ENCODE measurements around the gene ACTA2. TPM values are rescaled to one million over a fixed set of nuclear protein-coding genes. Genes with fewer than 3 reads are reported as not detected.

Gene ACTA2
- total RNA-seq, 1 donor from 2014 or later, result 9.0 TPM

DNA sequence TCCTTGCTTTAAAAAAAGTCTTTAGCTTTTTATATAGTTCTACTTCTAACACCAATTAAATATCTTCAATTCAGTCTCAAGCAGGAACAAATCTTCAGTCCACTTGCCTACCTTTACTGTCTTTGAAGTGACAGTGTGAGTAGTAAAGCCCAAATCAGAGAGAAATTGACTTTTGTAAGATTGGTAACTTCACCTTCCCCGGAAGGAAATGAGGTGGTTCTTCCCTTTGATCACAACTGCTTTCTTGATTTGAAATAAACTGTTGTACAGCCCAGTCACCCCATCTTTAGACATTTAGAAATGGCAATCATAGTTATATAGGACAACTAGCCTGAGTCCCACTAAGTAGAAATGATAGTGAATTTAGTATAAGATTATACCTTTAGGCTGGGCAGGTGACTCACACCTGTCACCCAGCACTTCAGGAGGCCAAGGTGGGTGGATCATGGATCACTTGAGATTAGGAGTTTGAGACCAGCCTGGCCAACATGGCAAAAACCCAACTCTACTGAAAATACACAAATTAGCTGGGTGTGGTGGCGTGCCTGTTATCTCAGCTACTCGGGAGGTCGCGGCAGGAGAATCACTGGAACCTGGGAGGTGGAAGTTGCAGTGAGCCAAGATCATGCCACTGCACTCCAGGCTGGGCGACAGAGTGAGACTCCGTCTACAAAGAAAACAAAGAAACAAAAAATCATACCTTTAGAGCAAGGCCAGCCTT, 42.7 kb upstream of the ACTA2 start:
- Histone ChIP-seq H3K36me3 (ENCODE audit: control insufficient read depth, insufficient read depth, low read length) (no peaks in the 10 kb centered on the region), H3K27me3 (ENCODE audit: control insufficient read depth, insufficient read depth, low read length) (no peaks in the 10 kb centered on the region), H3K4me3 (ENCODE audit: low read depth, low read length) (no peak overlapping the region)
- peak; percentile 13 for DNase-seq (ENCODE audit: low read depth)
- FAIRE-seq, result no peak
- TF ChIP-seq, protein P1, sequence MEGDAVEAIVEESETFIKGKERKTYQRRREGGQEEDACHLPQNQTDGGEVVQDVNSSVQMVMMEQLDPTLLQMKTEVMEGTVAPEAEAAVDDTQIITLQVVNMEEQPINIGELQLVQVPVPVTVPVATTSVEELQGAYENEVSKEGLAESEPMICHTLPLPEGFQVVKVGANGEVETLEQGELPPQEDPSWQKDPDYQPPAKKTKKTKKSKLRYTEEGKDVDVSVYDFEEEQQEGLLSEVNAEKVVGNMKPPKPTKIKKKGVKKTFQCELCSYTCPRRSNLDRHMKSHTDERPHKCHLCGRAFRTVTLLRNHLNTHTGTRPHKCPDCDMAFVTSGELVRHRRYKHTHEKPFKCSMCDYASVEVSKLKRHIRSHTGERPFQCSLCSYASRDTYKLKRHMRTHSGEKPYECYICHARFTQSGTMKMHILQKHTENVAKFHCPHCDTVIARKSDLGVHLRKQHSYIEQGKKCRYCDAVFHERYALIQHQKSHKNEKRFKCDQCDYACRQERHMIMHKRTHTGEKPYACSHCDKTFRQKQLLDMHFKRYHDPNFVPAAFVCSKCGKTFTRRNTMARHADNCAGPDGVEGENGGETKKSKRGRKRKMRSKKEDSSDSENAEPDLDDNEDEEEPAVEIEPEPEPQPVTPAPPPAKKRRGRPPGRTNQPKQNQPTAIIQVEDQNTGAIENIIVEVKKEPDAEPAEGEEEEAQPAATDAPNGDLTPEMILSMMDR (IDR thresholded peaks at IDR 0.05; ENCODE audit: insufficient read depth, low read length, severe bottlenecking), result no peak

DNA sequence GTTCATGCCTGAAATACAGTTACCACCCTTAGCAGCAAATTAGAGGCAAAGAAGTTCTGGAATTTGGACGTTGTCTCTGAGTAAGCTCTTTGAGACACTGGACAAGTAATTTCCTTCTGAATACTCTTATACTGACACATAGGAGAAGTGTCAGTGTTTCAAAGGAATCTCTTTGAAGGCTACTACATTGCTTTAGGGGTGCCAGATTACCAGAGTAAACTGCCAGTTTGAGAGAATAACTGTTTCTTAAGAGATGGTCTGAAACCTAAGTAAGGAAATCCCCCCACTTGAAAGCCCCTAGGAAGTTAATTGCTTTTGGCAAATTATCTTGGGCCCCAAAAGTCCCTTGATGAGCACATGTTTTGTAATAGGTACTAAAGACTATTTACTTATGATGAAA, 41.4 kb upstream of the ACTA2 start:
- peak; percentile 48 for DNase-seq (ENCODE audit: low read depth)
- TF ChIP-seq, protein P1 (IDR thresholded peaks at IDR 0.05; ENCODE audit: insufficient read depth, low read length, severe bottlenecking), result no peak
- FAIRE-seq, result no peak
- no peaks in the 10 kb centered on the region for H3K27me3 ChIP-seq (ENCODE audit: control insufficient read depth, insufficient read depth, low read length)
- no peak overlapping the region for H3K4me3 ChIP-seq (ENCODE audit: low read depth, low read length)
- H3K36me3 ChIP-seq (ENCODE audit: control insufficient read depth, insufficient read depth, low read length), result no peaks in the 10 kb centered on the region

DNA sequence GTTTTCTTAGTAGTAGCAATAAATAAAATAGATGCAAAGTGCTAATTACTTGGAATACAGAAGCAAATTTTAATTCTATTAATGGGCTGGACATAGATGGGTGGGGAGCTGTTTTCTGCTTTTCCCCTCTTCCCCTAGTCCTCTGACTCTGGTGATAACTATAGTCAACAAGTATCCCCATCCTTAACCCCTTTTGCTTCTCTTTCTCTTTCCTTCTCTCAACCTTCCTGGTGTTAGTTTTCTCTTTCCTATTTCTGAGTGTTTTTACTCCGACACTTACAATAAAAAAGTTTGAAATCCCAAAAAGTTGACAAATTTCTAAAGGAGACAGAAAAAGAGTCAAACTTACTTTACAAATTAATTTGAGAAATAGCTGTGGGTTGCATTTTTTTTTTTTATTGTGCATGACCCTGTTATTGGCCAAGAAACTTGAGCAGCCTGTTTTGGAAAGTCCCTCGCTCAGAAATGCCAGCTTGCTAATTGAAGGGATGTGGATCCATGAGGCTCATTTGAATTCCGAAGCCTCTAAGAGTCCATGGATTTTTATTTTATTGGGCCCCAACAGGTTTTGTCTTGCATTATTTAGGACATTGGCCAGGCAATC, 40.5 kb upstream of the ACTA2 start:
- TF ChIP-seq, protein P1 (IDR thresholded peaks at IDR 0.05; ENCODE audit: insufficient read depth, low read length, severe bottlenecking), result no peak
- no peak for FAIRE-seq
- peak; percentile 58 for DNase-seq (ENCODE audit: low read depth)
- Histone ChIP-seq H3K4me3 (ENCODE audit: low read depth, low read length) (peak overlapping the region; percentile 24), H3K27me3 (ENCODE audit: control insufficient read depth, insufficient read depth, low read length) (no peaks in the 10 kb centered on the region), H3K36me3 (ENCODE audit: control insufficient read depth, insufficient read depth, low read length) (no peaks in the 10 kb centered on the region)

DNA sequence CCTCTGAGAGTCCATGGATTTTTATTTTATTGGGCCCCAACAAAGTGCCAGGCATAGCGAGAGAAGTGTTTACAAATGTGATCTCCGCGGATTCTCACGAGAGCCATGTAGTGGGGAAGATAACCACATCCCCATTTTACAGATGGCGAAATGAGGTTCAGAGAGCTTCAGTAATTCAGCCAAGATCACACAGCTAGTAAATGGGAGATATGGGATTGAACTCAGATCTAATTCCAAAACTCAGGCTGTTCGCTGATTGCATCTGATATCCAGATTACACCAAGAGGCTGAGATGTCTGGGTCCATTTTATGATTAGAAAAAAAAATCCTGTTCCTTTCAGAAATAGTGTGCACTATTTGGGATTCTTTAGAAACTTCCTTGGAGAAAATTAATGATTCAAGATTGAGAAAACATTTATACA, 39.3 kb upstream of the ACTA2 start:
- Histone ChIP-seq H3K4me3 (ENCODE audit: low read depth, low read length) (peak overlapping the region; percentile 90), H3K36me3 (ENCODE audit: control insufficient read depth, insufficient read depth, low read length) (no peaks in the 10 kb centered on the region), H3K27me3 (ENCODE audit: control insufficient read depth, insufficient read depth, low read length) (no peaks in the 10 kb centered on the region)
- FAIRE-seq (no peak), DNase-seq (ENCODE audit: low read depth) (no peak)
- TF ChIP-seq, protein P1 (IDR thresholded peaks at IDR 0.05; ENCODE audit: insufficient read depth, low read length, severe bottlenecking), result no peak

DNA sequence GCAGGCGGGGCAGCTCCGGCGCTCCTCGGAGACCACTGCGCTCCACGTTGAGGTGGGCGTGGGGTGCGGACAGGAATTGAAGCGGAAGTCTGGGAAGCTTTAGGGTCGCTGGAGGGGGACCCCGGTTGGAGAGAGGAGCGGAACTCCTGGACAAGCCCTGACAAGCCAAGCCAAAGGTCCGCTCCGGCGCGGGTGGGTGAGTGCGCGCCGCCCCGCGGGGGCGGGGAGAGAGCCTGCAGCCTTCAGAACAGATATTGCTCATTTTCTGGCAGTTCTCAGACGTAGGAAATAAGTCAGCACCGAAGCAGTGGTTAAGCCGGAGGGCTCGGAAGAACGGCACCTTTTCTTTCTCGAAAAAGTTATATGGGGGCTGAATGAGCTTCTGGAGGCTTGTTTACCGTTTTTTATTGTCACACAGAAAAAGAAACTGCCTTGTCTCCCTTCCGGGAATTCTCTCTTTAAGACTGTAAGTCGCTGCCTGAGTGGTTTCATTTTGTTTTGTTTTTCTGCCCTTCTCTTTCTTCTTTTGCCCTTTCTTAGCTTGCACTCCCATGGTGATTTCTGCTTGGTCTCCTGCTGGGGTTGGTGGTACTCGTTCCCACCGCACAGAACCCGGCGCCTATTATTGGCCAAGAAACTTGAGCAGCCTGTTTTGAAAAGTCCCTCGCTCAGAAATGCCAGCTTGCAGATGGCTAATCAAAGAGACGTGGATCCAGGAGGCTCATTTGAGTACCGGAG, 38.8 kb upstream of the ACTA2 start:
- FAIRE-seq, result no peak
- peak; percentile 83 for DNase-seq (ENCODE audit: low read depth)
- H3K36me3 ChIP-seq (ENCODE audit: control insufficient read depth, insufficient read depth, low read length), result no peaks in the 10 kb centered on the region
- H3K27me3 ChIP-seq (ENCODE audit: control insufficient read depth, insufficient read depth, low read length), result no peaks in the 10 kb centered on the region
- TF ChIP-seq, protein P1 (IDR thresholded peaks at IDR 0.05; ENCODE audit: insufficient read depth, low read length, severe bottlenecking), result peak; percentile 17
- peak overlapping the region; percentile 90 for H3K4me3 ChIP-seq (ENCODE audit: low read depth, low read length)

All from bronchial epithelial cell (primary cell).